Naive thymus-derived CD8-positive, alpha-beta T cell (primary cell): Measurements from ENCODE around the gene POGK. TPM values are rescaled to one million over a fixed set of nuclear protein-coding genes. Genes with fewer than 3 reads are reported as not detected.

ENCODE experiments used
- polyA plus RNA-seq, 3 donors: library from polyadenylated mRNA; unstranded; fragments of 300-500 nt; fragmentation: Illumina TruSeq; gene quantifications; one replicate each; pipeline ENCODE4 v1.2.3, GENCODE V29; 2021
- total RNA-seq, 8 experiments: library from RNA in 2 of 8; stranded (reverse) in 2 of 8; gene quantifications; one replicate each; pipeline ENCODE4 v1.2.3 and lab custom pipeline; 2021 to 2026

The POGK gene
- total and polyA plus RNA-seq, 5 experiments from 2014 or later = 13.9 to 42.3 (median 23.0) TPM

Other genes with a start within 250 kb of the POGK start
- gene TADA1, start 36.8 kb downstream of the POGK start, total RNA-seq = 10 to 100 TPM; 16.6 to 18.1 TPM
- 10 to 100 TPM; 12.8 to 15.1 (median 15.0) TPM for gene TADA1, start 36.8 kb downstream of the POGK start, polyA plus RNA-seq
- gene ILDR2, start 136.1 kb downstream of the POGK start, total RNA-seq = under 1 TPM; 0.21 to 0.22 TPM
- gene ILDR2, start 136.1 kb downstream of the POGK start, polyA plus RNA-seq = under 1 TPM in 1 of 3 donors, not detected in 2; 0.08 TPM
- gene MAEL, start 149.8 kb downstream of the POGK start, total RNA-seq = not detected
- gene MAEL, start 149.8 kb downstream of the POGK start, polyA plus RNA-seq = not detected